Karpas-422 (cell line): ENCODE measurements around the gene GIPC2. TPM values are rescaled to one million over a fixed set of nuclear protein-coding genes. Genes with fewer than 3 reads are reported as not detected.

Experiments
- DNase-seq: peaks from one replicate; pipeline ENCODE4 v3.0.0-alpha.2; 2015
- H2AFZ ChIP-seq: fragments of 200-600 bp; sonication (generic); 2 replicates; pipeline ENCODE4 v1.6.1; 2014; ENCODE audit warnings: antibody characterized with exemption, low read length, mixed read lengths
- H3K27ac ChIP-seq: fragments of 200-600 bp; sonication (generic); 2 replicates; pipeline ENCODE4 v1.5.1; 2014; ENCODE audit warnings: mild to moderate bottlenecking, low read length, moderate library complexity
- H3K27me3 ChIP-seq: fragments of 200-600 bp; sonication (generic); 2 replicates; pipeline ENCODE4 v1.6.1; 2014; ENCODE audit warnings: low read length, mixed read lengths
- H3K36me3 ChIP-seq: fragments of 200-600 bp; sonication (generic); 2 replicates; pipeline ENCODE4 v1.6.1; 2014; ENCODE audit warnings: low read length, mixed read lengths; ENCODE audit not compliant: insufficient read depth
- H3K4me1 ChIP-seq: fragments of 200-600 bp; sonication (generic); 2 replicates; pipeline ENCODE4 v1.6.1; 2014; ENCODE audit warnings: mild to moderate bottlenecking, low read length, mixed read lengths
- H3K4me2 ChIP-seq: fragments of 200-600 bp; sonication (generic); 2 replicates; pipeline ENCODE4 v1.6.1; 2014; ENCODE audit warnings: low read length, low read depth, mild to moderate bottlenecking; ENCODE audit not compliant: poor library complexity, severe bottlenecking
- H3K4me3 ChIP-seq: fragments of 200-600 bp; sonication (generic); 2 replicates; pipeline ENCODE4 v1.5.1; 2014; ENCODE audit warnings: mild to moderate bottlenecking, antibody characterized with exemption, low read length, mixed read lengths
- H3K79me2 ChIP-seq: fragments of 200-600 bp; sonication (generic); 2 replicates; pipeline ENCODE4 v1.6.1; 2014; ENCODE audit warnings: mild to moderate bottlenecking, low read length, mixed read lengths
- H3K9ac ChIP-seq: fragments of 200-600 bp; sonication (generic); 2 replicates; pipeline ENCODE4 v1.6.0; 2014; ENCODE audit warnings: low read length
- H3K9me2 ChIP-seq: fragments of 200-600 bp; sonication (generic), shearing (Covaris generic); replicated peaks from 2 replicates; pipeline ENCODE4 v1.6.0; 2014; ENCODE audit warnings: mild to moderate bottlenecking, low read length, moderate library complexity; ENCODE audit not compliant: insufficient read depth
- H3K9me3 ChIP-seq: fragments of 300-700, 200-600 bp; sonication (generic); 2 replicates; pipeline ENCODE4 v1.6.1; 2014; ENCODE audit warnings: low read length, mixed read lengths
- H4K20me1 ChIP-seq: fragments of 200-600 bp; sonication (generic); 2 replicates; pipeline ENCODE4 v1.6.1; 2014; ENCODE audit warnings: mild to moderate bottlenecking, antibody characterized with exemption, low read length, low read depth; ENCODE audit not compliant: insufficient read depth
- total RNA-seq: library from RNA; depleted of rRNA; stranded (reverse); fragments of >200 nt; shearing (Covaris generic); gene quantifications from 2 replicates; pipeline ENCODE4 v1.2.3, GENCODE V29; 2014; ENCODE audit warnings: low replicate concordance

GIPC2 gene
- total RNA-seq, 1 experiment from 2014 or later = 0.15 TPM

DNA sequence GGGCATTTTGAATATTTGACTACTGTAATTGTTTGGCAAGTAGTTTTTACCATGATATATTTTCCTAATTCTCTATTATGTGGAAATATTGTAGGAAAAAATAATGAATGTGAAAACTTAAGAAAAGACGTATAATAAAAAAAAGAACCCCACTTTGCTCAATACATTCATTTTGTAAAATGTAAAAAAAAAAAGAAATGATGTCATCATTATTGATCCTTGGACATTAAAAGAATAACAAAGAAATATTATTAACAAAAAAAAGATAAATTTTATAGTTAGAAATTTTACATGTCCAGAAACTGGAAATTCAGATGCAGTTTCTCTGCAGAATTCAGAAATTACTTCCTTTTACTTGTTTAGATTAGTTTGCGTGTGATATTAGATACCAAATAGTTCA, 5.2 kb downstream of the GIPC2 start:
- H3K9ac ChIP-seq = no peak overlapping the region
- no peaks in the 10 kb centered on the region for H3K27me3 ChIP-seq
- H3K9me2 ChIP-seq = no peaks in the 10 kb centered on the region
- no peaks in the 10 kb centered on the region for H3K79me2 ChIP-seq
- no peak overlapping the region for H2AFZ ChIP-seq
- no peaks in the 10 kb centered on the region for H4K20me1 ChIP-seq
- no peak overlapping the region for H3K4me2 ChIP-seq
- no peaks in the 10 kb centered on the region for H3K4me1 ChIP-seq
- no peak for DNase-seq
- H3K36me3 ChIP-seq = no peaks in the 10 kb centered on the region
- H3K4me3 ChIP-seq = no peak overlapping the region
- no peaks in the 10 kb centered on the region for H3K9me3 ChIP-seq
- no peak overlapping the region for H3K27ac ChIP-seq

DNA sequence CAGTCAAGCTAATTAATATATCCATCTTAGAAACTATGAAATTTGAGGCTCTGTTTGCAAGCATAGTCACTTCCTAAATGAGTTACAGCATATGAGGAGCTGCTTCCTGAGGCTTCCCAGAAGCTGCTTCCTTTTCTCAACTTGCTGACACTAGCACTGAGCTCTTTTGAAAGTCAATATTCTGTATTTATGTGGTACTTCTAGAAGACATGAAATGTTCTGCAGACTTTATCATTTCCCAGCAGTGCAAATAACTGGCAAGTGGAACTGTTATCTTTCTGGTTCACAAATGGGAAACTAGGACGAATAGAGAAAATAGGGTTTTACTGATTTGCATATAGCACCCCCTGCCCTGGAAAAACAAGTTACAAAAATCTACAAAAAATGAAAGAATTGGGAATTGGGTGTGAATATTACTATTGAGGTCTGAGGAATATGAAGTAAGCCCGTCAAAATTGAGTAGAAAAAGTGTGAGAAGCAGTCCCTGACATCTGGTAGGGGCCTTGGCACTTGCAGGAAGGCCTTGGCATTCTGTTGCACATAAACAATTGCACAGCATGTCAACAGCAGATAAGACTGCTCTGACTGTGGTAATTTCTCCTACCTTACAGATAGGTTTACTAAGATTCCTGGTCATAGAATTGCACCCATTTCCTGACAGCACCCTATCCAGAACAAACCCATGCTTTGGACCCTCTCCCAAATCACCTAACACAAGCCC, 7.1 kb downstream of the GIPC2 start:
- H3K9me2 ChIP-seq = no peaks in the 10 kb centered on the region
- H2AFZ ChIP-seq = no peak overlapping the region
- no peak for DNase-seq
- H3K27ac ChIP-seq = no peak overlapping the region
- no peaks in the 10 kb centered on the region for H3K36me3 ChIP-seq
- H3K9me3 ChIP-seq = no peaks in the 10 kb centered on the region
- H4K20me1 ChIP-seq = no peaks in the 10 kb centered on the region
- H3K4me3 ChIP-seq = no peak overlapping the region
- H3K79me2 ChIP-seq = no peaks in the 10 kb centered on the region
- no peak overlapping the region for H3K9ac ChIP-seq
- no peaks in the 10 kb centered on the region for H3K4me1 ChIP-seq
- no peak overlapping the region for H3K4me2 ChIP-seq
- no peaks in the 10 kb centered on the region for H3K27me3 ChIP-seq

DNA sequence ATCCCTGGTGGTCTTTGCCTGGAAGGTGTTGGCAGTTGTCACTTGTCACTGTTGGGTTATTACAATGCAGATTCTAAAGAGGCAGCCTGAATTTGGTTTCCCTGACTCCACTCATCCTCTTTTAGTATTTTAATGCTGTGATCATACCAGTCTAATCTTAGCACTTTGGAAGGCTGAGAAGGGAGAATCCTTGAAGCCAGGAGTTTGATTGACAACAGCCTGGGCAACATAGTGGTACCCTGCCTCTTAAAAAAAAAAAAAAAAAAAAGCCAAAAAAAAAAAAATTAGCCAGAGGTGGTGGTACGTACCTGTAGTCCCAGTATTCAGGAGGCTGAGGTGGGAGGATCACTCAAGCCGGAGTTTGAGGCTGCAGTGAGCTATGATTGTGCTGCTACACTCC, 7.7 kb downstream of the GIPC2 start:
- no peaks in the 10 kb centered on the region for H3K9me3 ChIP-seq
- no peak for DNase-seq
- H3K4me3 ChIP-seq = no peak overlapping the region
- no peak overlapping the region for H3K4me2 ChIP-seq
- no peak overlapping the region for H2AFZ ChIP-seq
- no peaks in the 10 kb centered on the region for H3K9me2 ChIP-seq
- H3K27ac ChIP-seq = no peak overlapping the region
- H3K27me3 ChIP-seq = no peaks in the 10 kb centered on the region
- H3K4me1 ChIP-seq = no peaks in the 10 kb centered on the region
- no peaks in the 10 kb centered on the region for H3K79me2 ChIP-seq
- H3K9ac ChIP-seq = no peak overlapping the region
- no peaks in the 10 kb centered on the region for H3K36me3 ChIP-seq
- H4K20me1 ChIP-seq = no peaks in the 10 kb centered on the region

DNA sequence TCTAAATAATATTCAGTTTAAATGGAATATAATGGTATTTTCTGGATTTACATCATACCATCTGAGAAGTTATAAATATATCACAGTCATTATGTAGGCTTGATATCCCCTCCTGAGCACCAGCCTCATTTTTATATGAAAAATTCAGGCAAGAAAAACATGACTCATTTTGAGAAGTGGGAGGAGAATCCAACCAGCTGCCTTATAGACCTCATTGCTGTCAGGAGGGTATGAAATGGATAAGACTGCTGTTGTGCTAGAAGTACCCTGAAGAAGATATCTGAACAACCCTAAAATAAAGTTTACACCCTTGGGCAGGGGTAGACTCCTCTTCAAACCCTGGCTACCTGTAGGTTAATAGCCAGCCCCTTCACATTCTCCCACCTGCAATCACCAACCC, 8.8 kb downstream of the GIPC2 start:
- no peaks in the 10 kb centered on the region for H3K79me2 ChIP-seq
- DNase-seq = no peak
- no peaks in the 10 kb centered on the region for H3K9me3 ChIP-seq
- H3K4me2 ChIP-seq = no peak overlapping the region
- H3K4me3 ChIP-seq = no peak overlapping the region
- H3K9me2 ChIP-seq = no peaks in the 10 kb centered on the region
- no peaks in the 10 kb centered on the region for H4K20me1 ChIP-seq
- H2AFZ ChIP-seq = peak overlapping the region; percentile 90
- 0 out of 2 replicates have a peak, but pooled peaks cover 2% of the 10 kb centered on the region for H3K27me3 ChIP-seq
- no peak overlapping the region for H3K9ac ChIP-seq
- no peak overlapping the region for H3K27ac ChIP-seq
- H3K4me1 ChIP-seq = no peaks in the 10 kb centered on the region
- no peaks in the 10 kb centered on the region for H3K36me3 ChIP-seq

DNA sequence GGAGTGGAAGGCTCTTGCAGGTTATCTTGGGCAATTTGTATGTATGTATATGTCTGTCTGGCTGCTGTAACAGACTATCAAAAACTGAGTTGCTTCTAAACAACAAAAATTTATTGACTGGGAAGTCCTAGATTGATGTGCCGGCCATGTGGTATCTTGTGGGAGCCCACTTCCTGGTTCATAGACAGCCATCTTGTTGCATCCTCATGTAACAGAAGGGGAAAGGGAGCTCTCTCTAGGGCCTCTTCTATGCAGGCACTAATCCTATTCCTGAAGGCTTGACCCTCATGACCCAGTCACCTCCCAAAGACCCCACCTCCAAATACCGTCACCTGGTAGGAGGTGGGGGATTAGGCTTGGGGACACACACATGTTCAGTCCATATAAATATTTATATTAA, 9.2 kb downstream of the GIPC2 start:
- no peak for DNase-seq
- Histone ChIP-seq H2AFZ (peak overlapping the region; percentile 90), H3K36me3 (no peaks in the 10 kb centered on the region), H4K20me1 (no peaks in the 10 kb centered on the region), H3K27me3 (0 out of 2 replicates have a peak, but pooled peaks cover 2% of the 10 kb centered on the region), H3K4me3 (no peak overlapping the region), H3K79me2 (no peaks in the 10 kb centered on the region), H3K4me2 (no peak overlapping the region), H3K9me3 (no peaks in the 10 kb centered on the region), H3K4me1 (no peaks in the 10 kb centered on the region), H3K9ac (no peak overlapping the region), H3K27ac (no peak overlapping the region), H3K9me2 (no peaks in the 10 kb centered on the region)

DNA sequence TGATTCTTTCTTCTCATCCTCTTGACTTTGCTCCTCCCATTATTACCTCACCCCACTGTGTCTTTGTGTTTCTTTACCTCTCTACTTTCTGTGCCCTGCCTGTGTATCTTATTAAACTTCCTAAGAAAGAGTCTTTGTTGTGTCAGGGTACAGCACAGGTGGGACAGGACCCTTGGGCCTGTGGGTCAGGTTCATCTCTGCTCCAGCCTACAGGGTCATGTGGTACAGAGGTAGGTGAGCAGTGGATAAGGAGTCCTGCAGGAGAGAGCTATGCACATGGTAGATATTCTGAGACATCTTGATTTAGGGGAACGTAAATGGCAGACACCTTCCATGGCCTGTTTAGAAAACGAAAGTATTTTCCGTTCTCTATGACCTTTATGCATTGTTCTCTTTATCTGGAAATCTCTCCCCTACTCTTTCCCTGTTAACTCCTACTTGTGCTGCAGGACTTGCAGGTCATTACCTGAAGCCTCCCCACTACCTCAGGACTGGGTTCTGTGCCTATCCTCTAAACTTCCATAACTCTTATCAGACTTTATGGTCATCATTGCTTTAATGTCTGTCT, 9.9 kb downstream of the GIPC2 start:
- Histone ChIP-seq H3K9me2 (no peaks in the 10 kb centered on the region), H3K4me3 (no peak overlapping the region), H3K27me3 (0 out of 2 replicates have a peak, but pooled peaks cover 2% of the 10 kb centered on the region), H4K20me1 (no peaks in the 10 kb centered on the region), H3K9ac (no peak overlapping the region), H3K27ac (no peak overlapping the region), H3K36me3 (no peaks in the 10 kb centered on the region), H3K9me3 (no peaks in the 10 kb centered on the region), H3K4me2 (no peak overlapping the region), H3K79me2 (no peaks in the 10 kb centered on the region), H2AFZ (peak overlapping the region; percentile 81; the same call in 1 of the 2 replicates), H3K4me1 (no peaks in the 10 kb centered on the region)
- no peak for DNase-seq

DNA sequence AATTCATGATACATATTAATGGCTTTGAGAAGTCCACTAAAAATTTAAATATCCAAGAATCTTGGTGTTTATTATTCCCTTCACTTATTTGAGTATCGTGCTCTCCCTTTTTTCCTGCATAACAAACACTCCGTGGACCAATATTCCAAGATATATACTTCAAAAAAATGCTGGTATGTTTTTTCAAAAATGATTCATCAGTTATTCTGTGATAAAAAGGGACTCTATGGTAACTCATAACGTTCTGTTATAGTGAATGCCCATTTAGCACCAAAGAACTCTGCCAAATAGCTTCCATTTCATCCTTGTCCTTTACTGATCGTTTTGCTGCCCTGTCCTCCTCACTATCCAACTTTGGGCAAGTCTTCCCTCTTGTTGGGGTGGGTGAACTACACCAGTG, 12.9 kb downstream of the GIPC2 start:
- H3K79me2 ChIP-seq = no peaks in the 10 kb centered on the region

DNA sequence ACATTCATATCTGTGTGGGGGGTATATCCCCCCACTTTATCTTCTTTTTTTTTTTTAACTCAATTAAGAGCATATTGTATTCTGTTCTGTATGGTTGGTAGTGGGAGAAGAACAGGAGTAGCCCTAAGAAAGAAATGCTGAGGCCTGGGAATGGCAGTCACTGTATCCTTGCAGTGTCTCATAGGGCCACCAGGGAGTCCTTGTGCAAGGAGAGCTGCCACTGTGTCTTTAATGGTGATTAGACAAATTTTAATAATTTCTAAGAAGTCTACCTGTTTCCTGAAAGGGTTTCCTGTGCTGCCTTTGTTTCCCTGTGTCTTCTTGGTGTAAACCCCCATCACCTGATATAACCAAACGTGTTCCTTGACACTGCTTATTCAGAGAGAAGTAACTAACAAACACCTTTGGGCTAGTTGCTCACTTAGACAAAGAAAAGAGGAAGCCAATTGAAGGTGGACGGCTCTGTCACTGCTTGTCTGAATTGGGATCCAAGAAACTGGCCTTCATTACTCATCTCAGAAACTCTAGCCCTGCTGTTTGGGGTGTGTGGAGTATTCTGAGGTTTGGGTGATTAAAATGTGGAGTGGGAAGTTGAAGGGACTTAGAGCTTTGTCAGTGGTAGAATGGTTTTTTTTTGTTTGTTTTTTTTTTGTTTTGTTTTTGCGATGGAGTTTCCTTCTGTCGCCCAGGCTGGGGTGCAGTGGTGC, 15.2 kb downstream of the GIPC2 start:
- no peak for DNase-seq
- Histone ChIP-seq H4K20me1 (no peaks in the 10 kb centered on the region), H3K27ac (no peak overlapping the region), H3K9me3 (no peaks in the 10 kb centered on the region), H3K27me3 (0 out of 2 replicates have a peak, but pooled peaks cover 2% of the 10 kb centered on the region), H3K4me1 (no peaks in the 10 kb centered on the region), H3K4me3 (no peak overlapping the region), H2AFZ (no peak overlapping the region), H3K79me2 (no peaks in the 10 kb centered on the region), H3K9me2 (no peaks in the 10 kb centered on the region), H3K4me2 (no peak overlapping the region), H3K9ac (no peak overlapping the region), H3K36me3 (no peaks in the 10 kb centered on the region)

More for the DNA sequence above, 12.9 kb downstream of the GIPC2 start:
- no peak for DNase-seq
- Histone ChIP-seq H4K20me1 (no peaks in the 10 kb centered on the region), H3K9ac (no peak overlapping the region), H2AFZ (no peak overlapping the region), H3K4me2 (no peak overlapping the region), H3K9me3 (no peaks in the 10 kb centered on the region), H3K4me3 (no peak overlapping the region), H3K27ac (no peak overlapping the region), H3K4me1 (no peaks in the 10 kb centered on the region), H3K27me3 (0 out of 2 replicates have a peak, but pooled peaks cover 2% of the 10 kb centered on the region), H3K36me3 (no peaks in the 10 kb centered on the region), H3K9me2 (no peaks in the 10 kb centered on the region)
